HL-60/S4 treated with retinoic acid at 250 ng/mL for 4 days and 3 days (cell line): ENCODE results near the gene WTIP.
"Not testable (repeated sequence)": the region's sequence is repeated elsewhere in the genome, so short reads cannot be mapped to it uniquely, and the experiment has no call there.

Experiments used
- in situ Hi-C: fragments of 300-500 bp; cut with MboI; formaldehyde crosslinking; loops from 2 replicates; pipeline ENCODE4 v1.7.0; 2022; ENCODE audit warnings: low sequenced_read_pairs

The WTIP gene

GRCh38 chr19:34480971-34481841 is at the start of gene WTIP:
Gene WTIP, plus strand, starts transcription at chr19:34481758. Its CDS starts 217 bp downstream, at chr19:34481975.
- in situ Hi-C loops, result no loop called here

GRCh38 chr19:34432797-34433196 is 48.8 kb upstream of the WTIP start:
- in situ Hi-C loops, result no loop called here

- in situ Hi-C loops, result no loop called here
These were observed 44.8 kb upstream of the WTIP start for GRCh38 chr19:34436716-34437115.

- in situ Hi-C loops, result no loop called here
These were observed 33.4 kb upstream of the WTIP start for GRCh38 chr19:34448191-34448590.

GRCh38 chr19:34452723-34453122 is 28.8 kb upstream of the WTIP start:
- in situ Hi-C loops, result no loop called here

- in situ Hi-C loops, result no loop called here
These were observed 27.5 kb upstream of the WTIP start for GRCh38 chr19:34454091-34454490.

GRCh38 chr19:34454685-34455084 is 26.9 kb upstream of the WTIP start:
- in situ Hi-C loops, result no loop called here

- in situ Hi-C loops, result not testable (repeated sequence)
These were observed 25.6 kb upstream of the WTIP start for GRCh38 chr19:34455783-34456480.

- in situ Hi-C loops, result no loop called here
These were observed 24.1 kb upstream of the WTIP start for GRCh38 chr19:34457446-34457845.

- in situ Hi-C loops, result no loop called here
These were observed 22.9 kb upstream of the WTIP start for GRCh38 chr19:34458677-34459076.

GRCh38 chr19:34459614-34460013 is 21.9 kb upstream of the WTIP start:
- in situ Hi-C loops, result no loop called here

- in situ Hi-C loops, result no loop called here
These were observed 20.0 kb upstream of the WTIP start for GRCh38 chr19:34461375-34462100.

GRCh38 chr19:34464785-34465184 is 16.8 kb upstream of the WTIP start:
- in situ Hi-C loops, result not testable (repeated sequence)

GRCh38 chr19:34468409-34468808 is 13.1 kb upstream of the WTIP start:
- in situ Hi-C loops, result no loop called here

GRCh38 chr19:34469026-34469425 is 12.5 kb upstream of the WTIP start:
- in situ Hi-C loops, result not testable (repeated sequence)

- in situ Hi-C loops, result no loop called here
These were observed 9.5 kb upstream of the WTIP start for GRCh38 chr19:34471906-34472700.

- in situ Hi-C loops, result no loop called here
These were observed 7.1 kb upstream of the WTIP start for GRCh38 chr19:34474233-34474989.

- in situ Hi-C loops, result no loop called here
These were observed 6.3 kb upstream of the WTIP start for GRCh38 chr19:34475026-34475974.
